GM19395 (cell line): ENCODE results near the gene ATP10A.
"Not testable (repeated sequence)": the region's sequence is repeated elsewhere in the genome, so short reads cannot be mapped to it uniquely, and the experiment has no call there.

Source experiments
- ATAC-seq: cut with Tn5 transposase; IDR thresholded peaks from one replicate; pipeline ENCODE4 v1.9.1; 2021; ENCODE audit warnings: mild to moderate bottlenecking, moderate library complexity; ENCODE audit not compliant: unreplicated experiment

Gene ATP10A

DNA sequence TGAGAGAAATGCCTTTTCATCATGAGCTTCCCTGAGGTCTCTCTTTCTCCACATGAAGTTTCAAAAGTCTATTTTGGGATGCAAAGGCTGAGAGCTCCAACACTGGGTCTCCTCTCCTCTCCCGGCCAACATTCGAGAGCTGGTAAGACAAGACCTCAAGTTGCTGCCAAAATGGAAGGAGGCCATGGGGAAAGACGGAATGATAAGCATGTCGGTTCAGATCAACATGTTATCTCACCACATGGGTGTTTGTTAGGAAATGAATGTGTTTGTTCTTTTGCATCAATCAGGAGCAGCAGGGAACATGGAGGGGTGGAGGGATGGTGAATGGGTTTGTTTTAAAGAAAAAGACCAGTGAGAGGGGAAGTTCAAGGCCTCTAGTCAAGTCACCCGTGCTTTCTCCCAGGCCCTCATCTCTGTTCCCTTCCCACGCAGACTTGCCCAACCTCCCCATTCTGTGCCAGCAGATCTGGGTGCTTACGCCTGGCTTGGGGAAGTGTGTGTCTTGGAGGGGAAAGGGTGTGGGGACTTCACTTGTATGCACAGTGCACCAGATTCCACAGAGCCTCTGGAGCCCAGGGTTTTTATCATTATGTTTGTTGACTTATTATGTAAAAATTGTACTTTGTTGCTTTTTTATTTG is 23.5 kb upstream of the ATP10A start:
- no peak for ATAC-seq

GRCh38 chr15:25884370-25884769 is 21.2 kb upstream of the ATP10A start:
- no peak for ATAC-seq

GRCh38 chr15:25883463-25884259 is 20.5 kb upstream of the ATP10A start:
- ATAC-seq = no peak

- ATAC-seq = no peak
These were observed 19.3 kb upstream of the ATP10A start for GRCh38 chr15:25882466-25882865.

DNA sequence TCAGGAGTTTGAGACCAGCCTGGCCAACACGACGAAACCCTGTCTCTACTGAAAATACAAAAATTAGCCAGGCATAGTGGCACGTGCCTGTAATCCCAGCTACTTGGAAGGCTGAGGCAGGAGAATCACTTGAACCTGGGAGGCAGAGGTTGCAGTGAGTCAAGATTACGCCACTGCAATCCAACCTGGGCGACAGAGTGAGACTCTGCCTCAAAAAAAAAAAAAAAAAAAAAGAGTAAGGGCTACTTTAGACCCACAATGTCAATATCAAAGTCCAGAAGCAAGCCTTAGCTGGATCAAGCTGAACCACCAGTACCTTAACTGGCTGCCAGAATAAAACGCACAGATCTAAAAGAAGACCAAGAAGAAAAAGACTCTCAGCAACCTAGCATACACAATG is 17.8 kb upstream of the ATP10A start:
- ATAC-seq = not testable (repeated sequence)

- ATAC-seq = no peak
These were observed 17.3 kb upstream of the ATP10A start for GRCh38 chr15:25880411-25880810.

GRCh38 chr15:25879438-25879837 is 16.3 kb upstream of the ATP10A start:
- ATAC-seq = no peak

GRCh38 chr15:25877681-25878080 is 14.6 kb upstream of the ATP10A start:
- ATAC-seq = no peak

DNA sequence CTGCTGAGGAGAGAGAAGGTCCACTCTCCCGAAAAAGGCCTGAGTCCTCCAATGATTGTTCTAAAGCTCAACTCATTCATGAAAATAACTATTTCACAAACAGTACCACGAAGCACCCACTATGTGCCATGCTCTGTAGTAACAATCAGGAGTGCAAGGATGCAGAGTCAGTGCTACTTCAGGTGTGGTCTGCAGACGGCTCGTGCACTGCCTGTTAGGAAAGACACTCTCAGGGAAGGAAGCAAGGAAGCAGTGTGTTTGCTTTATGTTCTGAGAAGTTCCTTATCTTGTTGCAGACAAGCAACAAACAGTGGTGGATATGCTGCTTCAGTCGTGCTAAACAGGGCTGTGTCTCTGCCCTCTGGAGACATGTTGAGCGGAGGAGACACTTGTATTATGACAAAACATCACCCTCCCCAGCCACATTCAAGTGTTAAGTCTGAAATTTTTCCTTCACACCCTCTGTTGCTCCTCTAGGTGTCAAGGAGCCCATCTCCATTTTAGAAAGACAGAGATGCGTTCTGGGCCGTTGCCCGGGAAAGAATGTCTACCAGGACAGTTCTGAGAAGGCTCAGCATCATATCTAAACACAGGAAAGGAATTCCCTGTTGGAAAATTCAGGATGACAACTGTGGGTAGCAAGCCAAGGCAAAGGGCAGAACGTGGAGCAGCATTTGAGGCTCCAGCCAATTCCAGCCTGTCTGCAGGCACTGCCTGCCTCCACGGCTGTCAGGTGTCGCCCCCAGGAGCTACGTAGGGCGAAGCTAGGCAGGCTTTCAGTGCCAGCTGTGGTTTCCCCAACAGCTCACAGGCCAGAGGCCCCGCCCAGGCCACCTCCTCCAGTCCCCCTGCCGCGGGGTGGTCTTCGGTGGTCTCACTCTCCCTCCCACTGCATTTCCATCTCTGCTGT is 13.4 kb upstream of the ATP10A start:
- ATAC-seq = no peak

GRCh38 chr15:25875566-25875965 is 12.4 kb upstream of the ATP10A start:
- no peak for ATAC-seq

- no peak for ATAC-seq
These were observed 11.3 kb upstream of the ATP10A start for GRCh38 chr15:25874379-25874778.

- ATAC-seq = no peak
These were observed 8.3 kb upstream of the ATP10A start for GRCh38 chr15:25871403-25871802.

DNA sequence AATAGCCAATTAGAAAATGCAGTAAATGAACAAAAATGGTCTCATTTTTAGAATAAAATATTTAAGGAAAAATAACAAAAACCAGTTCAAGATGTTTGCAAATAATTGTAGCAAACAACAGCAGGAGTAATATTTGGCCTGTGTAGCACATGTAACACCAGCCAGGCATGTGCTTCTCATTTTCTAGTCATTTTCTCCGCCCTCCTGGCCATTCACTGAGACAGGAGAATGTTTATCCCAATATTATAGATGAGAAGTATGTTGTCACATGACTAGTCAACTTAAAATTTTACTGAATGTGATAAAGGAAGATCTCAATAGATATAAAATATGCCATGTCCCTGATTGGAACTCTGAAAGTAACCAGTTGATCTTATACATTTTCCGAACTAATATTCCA is 7.8 kb upstream of the ATP10A start:
- ATAC-seq = no peak

DNA sequence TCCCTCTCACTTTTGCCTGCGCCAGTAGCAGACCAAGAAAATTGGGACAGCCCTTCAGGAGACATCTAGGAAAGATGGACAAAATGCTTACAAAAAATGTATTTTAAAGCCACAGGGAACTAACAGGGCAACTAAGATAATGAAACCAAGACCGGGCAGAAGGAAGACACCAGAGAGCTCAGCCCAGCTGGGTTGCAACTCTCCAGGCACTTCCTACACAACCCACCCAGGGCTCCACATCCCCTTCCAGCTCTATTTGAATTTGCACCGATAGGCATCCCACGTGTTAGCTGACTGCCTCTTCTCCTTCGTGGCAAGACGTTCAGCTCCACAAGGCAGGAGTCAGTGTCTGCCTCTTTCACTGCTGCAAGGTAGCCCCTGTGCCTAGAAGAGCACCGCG is 6.6 kb upstream of the ATP10A start:
- no peak for ATAC-seq

- no peak for ATAC-seq
These were observed 3.7 kb upstream of the ATP10A start for GRCh38 chr15:25866874-25867273.

DNA sequence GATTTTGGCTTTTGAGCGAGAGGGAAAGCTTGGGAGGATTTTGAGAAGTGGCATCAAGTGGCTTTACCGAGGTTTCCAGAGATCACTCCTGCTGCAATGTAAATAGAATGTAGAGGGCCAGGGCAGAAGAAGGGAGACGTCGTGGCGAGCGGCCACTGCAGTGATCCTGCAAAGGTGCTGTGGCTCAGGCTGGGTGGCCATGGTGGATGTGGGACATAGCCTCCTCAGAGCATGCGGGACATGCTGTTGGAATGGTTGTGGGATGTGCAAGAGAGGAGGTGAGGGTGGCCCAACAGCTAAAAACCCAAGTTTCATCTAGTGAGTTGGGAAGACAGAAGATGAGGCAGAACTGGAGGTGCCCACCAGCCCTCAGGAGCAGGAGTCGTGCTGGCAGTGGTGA is 3.1 kb upstream of the ATP10A start:
- no peak for ATAC-seq

GRCh38 chr15:25864966-25865365 is 1.8 kb upstream of the ATP10A start:
- ATAC-seq = no peak

DNA sequence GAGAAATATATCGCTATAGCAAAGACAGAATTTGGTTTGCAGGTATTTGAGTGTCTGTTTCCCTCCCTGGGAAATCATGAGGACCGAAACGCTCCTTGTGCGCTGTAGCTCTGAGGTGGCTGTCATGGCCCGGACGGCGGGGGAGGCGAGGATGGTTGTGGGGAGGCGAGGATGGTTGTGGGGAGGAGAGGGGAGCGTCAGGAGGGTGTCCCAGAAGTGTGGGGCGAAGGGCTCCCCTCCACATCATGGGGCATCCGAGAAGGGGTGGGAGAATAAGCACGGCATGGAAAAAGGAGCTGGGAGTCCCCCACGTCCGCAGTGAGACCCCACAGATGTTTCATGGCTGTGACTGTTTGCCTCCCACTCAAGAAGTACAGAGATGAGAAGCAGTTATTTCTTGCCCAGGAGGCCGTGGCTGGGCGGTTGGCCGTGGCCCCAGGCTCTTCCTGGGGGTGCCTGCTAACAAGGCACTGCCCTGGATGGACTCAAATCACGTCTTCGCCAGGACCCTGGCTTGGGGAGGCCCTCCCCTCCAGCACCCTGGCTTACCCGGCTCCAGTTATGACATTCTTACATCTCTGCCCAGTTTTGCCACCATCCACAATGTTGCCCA is 947 bp upstream of the ATP10A start:
- ATAC-seq = no peak

- no peak for ATAC-seq
These were observed 536 bp downstream of the ATP10A start for GRCh38 chr15:25862472-25863110.

- no peak for ATAC-seq
These were observed 1.1 kb downstream of the ATP10A start for GRCh38 chr15:25862071-25862471.
